ENCODE data around the gene NR1H3.

NR1H3 gene

GRCh38 chr11:47269829-47270305, 12.1 kb downstream of the NR1H3 start, which contains the start of gene MADD:
Gene MADD, plus strand, starts transcription at chr11:47270133.
- peak; percentile 50 for DNase-seq (ENCODE audit: low read depth)

- DNase-seq (ENCODE audit: low read depth): peak; percentile 30
Measured at GRCh38 chr11:47270331-47271271, 12.8 kb downstream of the NR1H3 start.

- no peak for DNase-seq (ENCODE audit: low read depth)
Measured at GRCh38 chr11:47271328-47271727, 13.5 kb downstream of the NR1H3 start.

- DNase-seq (ENCODE audit: low read depth): no peak
Measured at GRCh38 chr11:47271961-47272661, 14.3 kb downstream of the NR1H3 start.

GRCh38 chr11:47272706-47273105, 14.9 kb downstream of the NR1H3 start:
- no peak for DNase-seq (ENCODE audit: low read depth)

GRCh38 chr11:47274495-47275235, 16.9 kb downstream of the NR1H3 start:
- no peak for DNase-seq (ENCODE audit: low read depth)

GRCh38 chr11:47276923-47277322, 19.1 kb downstream of the NR1H3 start:
- DNase-seq (ENCODE audit: low read depth): no peak

GRCh38 chr11:47278058-47278457, 20.3 kb downstream of the NR1H3 start:
- DNase-seq (ENCODE audit: low read depth): no peak

GRCh38 chr11:47278769-47279168, 21.0 kb downstream of the NR1H3 start:
- no peak for DNase-seq (ENCODE audit: low read depth)

GRCh38 chr11:47280099-47280498, 22.3 kb downstream of the NR1H3 start:
- no peak for DNase-seq (ENCODE audit: low read depth)

GRCh38 chr11:47280860-47281259, 23.1 kb downstream of the NR1H3 start:
- no peak for DNase-seq (ENCODE audit: low read depth)

- no peak for DNase-seq (ENCODE audit: low read depth)
Measured at GRCh38 chr11:47282462-47282861, 24.7 kb downstream of the NR1H3 start.

- DNase-seq (ENCODE audit: low read depth): no peak
Measured at GRCh38 chr11:47284151-47284550, 26.4 kb downstream of the NR1H3 start.

- no peak for DNase-seq (ENCODE audit: low read depth)
Measured at GRCh38 chr11:47285969-47286770, 28.4 kb downstream of the NR1H3 start.

GRCh38 chr11:47288066-47288465, 30.3 kb downstream of the NR1H3 start:
- no peak for DNase-seq (ENCODE audit: low read depth)

- DNase-seq (ENCODE audit: low read depth): no peak
Measured at GRCh38 chr11:47289856-47290255, 32.1 kb downstream of the NR1H3 start.

- DNase-seq (ENCODE audit: low read depth): no peak
Measured at GRCh38 chr11:47295385-47295784, 37.6 kb downstream of the NR1H3 start.

GRCh38 chr11:47296045-47296444, 38.2 kb downstream of the NR1H3 start:
- DNase-seq (ENCODE audit: low read depth): no peak

- DNase-seq (ENCODE audit: low read depth): no peak
Measured at GRCh38 chr11:47299078-47299477, 41.3 kb downstream of the NR1H3 start.

- no peak for DNase-seq (ENCODE audit: low read depth)
Measured at GRCh38 chr11:47302853-47303252, 45.1 kb downstream of the NR1H3 start.

GRCh38 chr11:47305734-47306483, 48.1 kb downstream of the NR1H3 start:
- no peak for DNase-seq (ENCODE audit: low read depth)

All from HS-5 (cell line).